Measurements from ENCODE around the gene CCNJL. TPM values are rescaled to one million over a fixed set of nuclear protein-coding genes. Genes with fewer than 3 reads are reported as not detected.

Gene CCNJL
- total RNA-seq, 1 experiment from 2014 or later, result 33.9 TPM

DNA sequence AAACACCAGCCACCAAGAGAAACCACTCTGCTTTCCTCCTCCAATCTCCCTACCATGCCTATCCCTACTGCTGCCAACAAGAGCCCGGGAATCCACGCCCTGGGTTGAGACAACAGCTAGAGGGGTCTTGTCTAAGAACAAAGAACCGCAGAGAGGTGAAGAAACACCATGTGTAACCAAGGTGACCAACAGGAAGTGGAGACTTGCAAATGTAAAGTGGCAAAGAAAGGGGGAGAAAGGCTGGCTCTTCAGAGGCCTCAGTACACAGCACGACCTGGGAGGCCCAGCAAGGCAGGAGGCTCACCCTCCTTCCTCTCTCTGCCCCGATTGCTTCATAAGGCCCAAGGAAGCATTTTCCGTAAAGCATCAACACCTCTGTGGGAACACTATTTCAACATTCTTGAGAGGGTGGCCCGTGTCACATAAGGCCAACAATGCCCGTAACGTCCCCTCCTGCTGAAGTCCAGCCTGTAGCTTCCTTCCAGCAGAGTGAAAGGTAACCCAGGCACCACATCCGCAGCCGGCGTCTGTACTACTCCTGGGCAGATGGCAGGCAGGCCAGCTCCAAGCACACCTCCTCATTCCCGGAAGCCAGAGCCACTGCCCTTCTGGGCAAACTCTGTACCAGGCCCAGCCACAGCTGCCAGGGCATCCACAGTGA lies 18.3 kb downstream of the CCNJL start:
- CTCF ChIA-PET, result no interaction called here

DNA sequence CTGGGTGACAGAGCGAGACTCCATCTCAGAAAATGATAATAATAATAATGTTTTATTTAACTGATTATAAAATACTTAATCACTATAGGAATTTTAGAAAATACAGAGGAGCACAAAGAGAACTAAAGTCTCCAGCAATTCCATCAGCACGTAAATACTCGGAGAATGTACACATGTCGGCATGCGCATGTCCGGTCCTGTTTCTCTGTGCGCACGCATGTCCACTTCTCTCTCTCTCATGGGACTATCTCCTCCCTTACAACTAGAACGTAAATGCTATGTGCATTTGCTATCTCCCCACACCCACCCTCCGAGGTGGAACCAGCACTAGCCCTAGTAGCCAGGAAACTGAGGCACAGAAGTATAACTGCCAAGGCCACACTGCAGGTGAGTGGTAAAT lies 19.0 kb downstream of the CCNJL start:
- CTCF ChIA-PET, result no interaction called here
- no peak for DNase-seq
- H3K27ac ChIP-seq, result no peak overlapping the region

More for the DNA sequence above, 18.3 kb downstream of the CCNJL start:
- Histone ChIP-seq H3K9me2 (ENCODE audit: insufficient read depth) (no peaks in the 10 kb centered on the region), H3K79me2 (ENCODE audit: low read depth) (no peaks in the 10 kb centered on the region; the same call in 1 of the 2 replicates), H3K4me2 (no peak overlapping the region), H3F3A (ENCODE audit: insufficient read depth, low read depth) (peaks cover 4% of the 10 kb centered on the region; the same call in 1 of the 2 replicates), H3K9me3 (ENCODE audit: insufficient read depth, low read depth) (no peaks in the 10 kb centered on the region), H3K4me1 (replicated peaks; ENCODE audit: insufficient read depth) (0 out of 2 replicates have a peak, but pooled peaks cover 16% of the 10 kb centered on the region), H2AFZ (no peak overlapping the region), H3K27me3 (ENCODE audit: insufficient read depth, low read depth) (no peaks in the 10 kb centered on the region), H3K36me3 (ENCODE audit: low read depth) (no peaks in the 10 kb centered on the region), H3K4me3 (no peak overlapping the region), H4K20me1 (ENCODE audit: insufficient read depth) (peaks cover 5% of the 10 kb centered on the region; the same call in 1 of the 2 replicates), H3K27ac (no peak overlapping the region)
- no peak for TF ChIP-seq EZH2 (IDR thresholded peaks at IDR 0.05; ENCODE audit: low read depth)
- TF ChIP-seq, protein P1, sequence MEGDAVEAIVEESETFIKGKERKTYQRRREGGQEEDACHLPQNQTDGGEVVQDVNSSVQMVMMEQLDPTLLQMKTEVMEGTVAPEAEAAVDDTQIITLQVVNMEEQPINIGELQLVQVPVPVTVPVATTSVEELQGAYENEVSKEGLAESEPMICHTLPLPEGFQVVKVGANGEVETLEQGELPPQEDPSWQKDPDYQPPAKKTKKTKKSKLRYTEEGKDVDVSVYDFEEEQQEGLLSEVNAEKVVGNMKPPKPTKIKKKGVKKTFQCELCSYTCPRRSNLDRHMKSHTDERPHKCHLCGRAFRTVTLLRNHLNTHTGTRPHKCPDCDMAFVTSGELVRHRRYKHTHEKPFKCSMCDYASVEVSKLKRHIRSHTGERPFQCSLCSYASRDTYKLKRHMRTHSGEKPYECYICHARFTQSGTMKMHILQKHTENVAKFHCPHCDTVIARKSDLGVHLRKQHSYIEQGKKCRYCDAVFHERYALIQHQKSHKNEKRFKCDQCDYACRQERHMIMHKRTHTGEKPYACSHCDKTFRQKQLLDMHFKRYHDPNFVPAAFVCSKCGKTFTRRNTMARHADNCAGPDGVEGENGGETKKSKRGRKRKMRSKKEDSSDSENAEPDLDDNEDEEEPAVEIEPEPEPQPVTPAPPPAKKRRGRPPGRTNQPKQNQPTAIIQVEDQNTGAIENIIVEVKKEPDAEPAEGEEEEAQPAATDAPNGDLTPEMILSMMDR (conservative IDR thresholded peaks at IDR 0.05), result no peak
- intact Hi-C loops (cut with micrococcal nuclease; ENCODE audit: unreplicated experiment), result no loop called here
- POLR2A ChIA-PET (ENCODE audit: unreplicated experiment), result no interaction called here
- no peak for DNase-seq
- no TSS peak for BruUV-seq (replicated peaks)

DNA sequence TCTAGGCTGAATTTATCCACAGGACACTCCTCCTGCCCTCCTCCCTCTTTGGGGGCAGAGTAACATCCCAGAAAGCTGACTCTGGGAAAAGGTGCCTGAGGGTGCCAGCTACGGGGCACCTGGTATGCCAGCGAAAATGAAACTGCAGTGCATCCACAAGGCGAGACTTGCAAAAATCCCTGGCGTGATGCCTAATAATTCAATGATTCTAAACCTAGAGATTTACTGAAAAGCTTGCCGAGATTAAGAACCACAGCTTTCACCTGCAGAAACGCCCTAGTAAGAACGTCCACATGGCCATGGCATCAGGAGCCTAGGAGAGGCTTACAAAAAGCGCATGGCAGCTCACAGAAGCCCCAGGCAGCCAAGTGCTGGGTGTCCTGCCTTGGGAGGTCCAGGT lies 20.9 kb downstream of the CCNJL start:
- H3K9me2 ChIP-seq (ENCODE audit: insufficient read depth), result no peaks in the 10 kb centered on the region
- H3K79me2 ChIP-seq (ENCODE audit: low read depth), result no peaks in the 10 kb centered on the region; the same call in 1 of the 2 replicates
- H3F3A ChIP-seq (ENCODE audit: insufficient read depth, low read depth), result peaks cover 11% of the 10 kb centered on the region
- ChIA-PET CTCF (interaction anchor here (0.6 kb wide), 1 partner anchor 108 kb away, joined by 9 read pairs; no protein-coding TSS in a partner anchor), POLR2A (ENCODE audit: unreplicated experiment) (no interaction called here)
- TF ChIP-seq, protein P1 (conservative IDR thresholded peaks at IDR 0.05), result no peak
- TF ChIP-seq EZH2 (IDR thresholded peaks at IDR 0.05; ENCODE audit: low read depth), result no peak
- H3K36me3 ChIP-seq (ENCODE audit: low read depth), result no peaks in the 10 kb centered on the region
- BruUV-seq (replicated peaks), result no TSS peak
- no peak for DNase-seq
- H4K20me1 ChIP-seq (ENCODE audit: insufficient read depth), result peaks cover 5% of the 10 kb centered on the region; the same call in 1 of the 2 replicates
- H3K4me3 ChIP-seq, result no peak overlapping the region
- H3K9me3 ChIP-seq (ENCODE audit: insufficient read depth, low read depth), result no peaks in the 10 kb centered on the region
- H3K27ac ChIP-seq, result no peak overlapping the region
- peaks cover 28% of the 10 kb centered on the region for H3K4me1 ChIP-seq (replicated peaks; ENCODE audit: insufficient read depth)
- no peaks in the 10 kb centered on the region for H3K27me3 ChIP-seq (ENCODE audit: insufficient read depth, low read depth)
- no peak overlapping the region; the same call in 1 of the 2 replicates for H3K4me2 ChIP-seq
- H2AFZ ChIP-seq, result no peak overlapping the region
- intact Hi-C loops (cut with micrococcal nuclease; ENCODE audit: unreplicated experiment), result no loop called here

More for the DNA sequence above, 19.0 kb downstream of the CCNJL start:
- no peaks in the 10 kb centered on the region for H3K9me2 ChIP-seq (ENCODE audit: insufficient read depth)
- no peak overlapping the region for H2AFZ ChIP-seq
- 0 out of 2 replicates have a peak, but pooled peaks cover 16% of the 10 kb centered on the region for H3K4me1 ChIP-seq (replicated peaks; ENCODE audit: insufficient read depth)
- H3F3A ChIP-seq (ENCODE audit: insufficient read depth, low read depth), result peaks cover 4% of the 10 kb centered on the region; the same call in 1 of the 2 replicates
- no TSS peak for BruUV-seq (replicated peaks)
- H3K4me3 ChIP-seq, result no peak overlapping the region
- no peaks in the 10 kb centered on the region; the same call in 1 of the 2 replicates for H3K79me2 ChIP-seq (ENCODE audit: low read depth)
- H3K27me3 ChIP-seq (ENCODE audit: insufficient read depth, low read depth), result no peaks in the 10 kb centered on the region
- no peaks in the 10 kb centered on the region for H3K9me3 ChIP-seq (ENCODE audit: insufficient read depth, low read depth)
- intact Hi-C loops (cut with micrococcal nuclease; ENCODE audit: unreplicated experiment), result no loop called here
- no peaks in the 10 kb centered on the region for H3K36me3 ChIP-seq (ENCODE audit: low read depth)
- H4K20me1 ChIP-seq (ENCODE audit: insufficient read depth), result peaks cover 5% of the 10 kb centered on the region; the same call in 1 of the 2 replicates
- TF ChIP-seq, protein P1 (conservative IDR thresholded peaks at IDR 0.05), result no peak
- TF ChIP-seq EZH2 (IDR thresholded peaks at IDR 0.05; ENCODE audit: low read depth), result no peak
- POLR2A ChIA-PET (ENCODE audit: unreplicated experiment), result no interaction called here
- no peak overlapping the region for H3K4me2 ChIP-seq

Data from PC-9 (cell line).